ENCODE data around the gene MIOS. TPM values are rescaled to one million over a fixed set of nuclear protein-coding genes. Genes with fewer than 3 reads are reported as not detected.

Gene MIOS
- total and polyA plus RNA-seq, 4 donors = 7.4 to 35.6 (median 12.2) TPM

DNA sequence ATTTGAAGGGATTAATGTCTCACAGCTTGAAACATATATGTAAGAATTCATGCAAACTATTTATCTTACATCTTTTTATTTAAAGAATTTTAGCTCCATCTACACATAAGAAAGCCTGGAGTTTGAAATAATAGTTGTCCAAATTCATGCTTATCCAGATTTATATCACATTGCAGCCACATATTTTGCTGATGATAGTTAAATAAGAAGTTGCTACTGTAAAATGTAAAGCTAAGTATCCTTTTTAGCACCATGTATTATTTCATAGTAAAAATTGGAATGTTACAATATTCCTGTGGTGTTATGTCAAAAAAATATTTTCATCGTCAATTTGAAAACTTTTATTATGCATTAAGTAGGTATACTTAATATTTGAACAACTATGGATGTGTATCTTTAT is 46.5 kb downstream of the MIOS start:
- no peak for DNase-seq (ENCODE audit: low spot score)
- Histone ChIP-seq H3K9me3 (ENCODE audit: control insufficient read depth in 4 of 4, low read length in 3 of 4) (no peaks in the 10 kb centered on the region), H3K4me1 (ENCODE audit: control insufficient read depth in 4 of 4, insufficient read depth in 4 of 4, low read length in 3 of 4) (no peaks in the 10 kb centered on the region), H3K9ac (ENCODE audit: low read depth in 1 of 2, low read length in 2 of 2) (no peak overlapping the region), H3K36me3 (ENCODE audit: control insufficient read depth in 4 of 4, insufficient read depth in 3 of 4, low read depth in 1 of 4, low read length in 3 of 4) (peaks cover 0 to 4% (median 2%) of the 10 kb centered on the region in 4 donors), H3K4me3 (ENCODE audit: low read depth in 1 of 3, low read length in 3 of 3) (no peak overlapping the region), H3K27ac (ENCODE audit: low read depth in 1 of 2, low read length in 2 of 2) (no peak overlapping the region), H3K27me3 (ENCODE audit: control insufficient read depth in 4 of 4, insufficient read depth in 4 of 4, low read length in 3 of 4) (no peaks in the 10 kb centered on the region)
- WGBS = 98% methylated on average over 1 of the region's 1 CpG
- TF ChIP-seq RXRA (IDR thresholded peaks at IDR 0.05) = no peak
- no peak for TF ChIP-seq HNF4G (IDR thresholded peaks at IDR 0.05)
- TF ChIP-seq FOXA1 (IDR thresholded peaks at IDR 0.05) = no peak
- TF ChIP-seq, protein P1, sequence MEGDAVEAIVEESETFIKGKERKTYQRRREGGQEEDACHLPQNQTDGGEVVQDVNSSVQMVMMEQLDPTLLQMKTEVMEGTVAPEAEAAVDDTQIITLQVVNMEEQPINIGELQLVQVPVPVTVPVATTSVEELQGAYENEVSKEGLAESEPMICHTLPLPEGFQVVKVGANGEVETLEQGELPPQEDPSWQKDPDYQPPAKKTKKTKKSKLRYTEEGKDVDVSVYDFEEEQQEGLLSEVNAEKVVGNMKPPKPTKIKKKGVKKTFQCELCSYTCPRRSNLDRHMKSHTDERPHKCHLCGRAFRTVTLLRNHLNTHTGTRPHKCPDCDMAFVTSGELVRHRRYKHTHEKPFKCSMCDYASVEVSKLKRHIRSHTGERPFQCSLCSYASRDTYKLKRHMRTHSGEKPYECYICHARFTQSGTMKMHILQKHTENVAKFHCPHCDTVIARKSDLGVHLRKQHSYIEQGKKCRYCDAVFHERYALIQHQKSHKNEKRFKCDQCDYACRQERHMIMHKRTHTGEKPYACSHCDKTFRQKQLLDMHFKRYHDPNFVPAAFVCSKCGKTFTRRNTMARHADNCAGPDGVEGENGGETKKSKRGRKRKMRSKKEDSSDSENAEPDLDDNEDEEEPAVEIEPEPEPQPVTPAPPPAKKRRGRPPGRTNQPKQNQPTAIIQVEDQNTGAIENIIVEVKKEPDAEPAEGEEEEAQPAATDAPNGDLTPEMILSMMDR (IDR thresholded peaks at IDR 0.05; ENCODE audit: low read depth, low read length, missing input control) = no peak
- TF ChIP-seq JUND (IDR thresholded peaks at IDR 0.05) = no peak
- TF ChIP-seq, protein P2, sequence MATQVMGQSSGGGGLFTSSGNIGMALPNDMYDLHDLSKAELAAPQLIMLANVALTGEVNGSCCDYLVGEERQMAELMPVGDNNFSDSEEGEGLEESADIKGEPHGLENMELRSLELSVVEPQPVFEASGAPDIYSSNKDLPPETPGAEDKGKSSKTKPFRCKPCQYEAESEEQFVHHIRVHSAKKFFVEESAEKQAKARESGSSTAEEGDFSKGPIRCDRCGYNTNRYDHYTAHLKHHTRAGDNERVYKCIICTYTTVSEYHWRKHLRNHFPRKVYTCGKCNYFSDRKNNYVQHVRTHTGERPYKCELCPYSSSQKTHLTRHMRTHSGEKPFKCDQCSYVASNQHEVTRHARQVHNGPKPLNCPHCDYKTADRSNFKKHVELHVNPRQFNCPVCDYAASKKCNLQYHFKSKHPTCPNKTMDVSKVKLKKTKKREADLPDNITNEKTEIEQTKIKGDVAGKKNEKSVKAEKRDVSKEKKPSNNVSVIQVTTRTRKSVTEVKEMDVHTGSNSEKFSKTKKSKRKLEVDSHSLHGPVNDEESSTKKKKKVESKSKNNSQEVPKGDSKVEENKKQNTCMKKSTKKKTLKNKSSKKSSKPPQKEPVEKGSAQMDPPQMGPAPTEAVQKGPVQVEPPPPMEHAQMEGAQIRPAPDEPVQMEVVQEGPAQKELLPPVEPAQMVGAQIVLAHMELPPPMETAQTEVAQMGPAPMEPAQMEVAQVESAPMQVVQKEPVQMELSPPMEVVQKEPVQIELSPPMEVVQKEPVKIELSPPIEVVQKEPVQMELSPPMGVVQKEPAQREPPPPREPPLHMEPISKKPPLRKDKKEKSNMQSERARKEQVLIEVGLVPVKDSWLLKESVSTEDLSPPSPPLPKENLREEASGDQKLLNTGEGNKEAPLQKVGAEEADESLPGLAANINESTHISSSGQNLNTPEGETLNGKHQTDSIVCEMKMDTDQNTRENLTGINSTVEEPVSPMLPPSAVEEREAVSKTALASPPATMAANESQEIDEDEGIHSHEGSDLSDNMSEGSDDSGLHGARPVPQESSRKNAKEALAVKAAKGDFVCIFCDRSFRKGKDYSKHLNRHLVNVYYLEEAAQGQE (IDR thresholded peaks at IDR 0.05) = no peak

DNA sequence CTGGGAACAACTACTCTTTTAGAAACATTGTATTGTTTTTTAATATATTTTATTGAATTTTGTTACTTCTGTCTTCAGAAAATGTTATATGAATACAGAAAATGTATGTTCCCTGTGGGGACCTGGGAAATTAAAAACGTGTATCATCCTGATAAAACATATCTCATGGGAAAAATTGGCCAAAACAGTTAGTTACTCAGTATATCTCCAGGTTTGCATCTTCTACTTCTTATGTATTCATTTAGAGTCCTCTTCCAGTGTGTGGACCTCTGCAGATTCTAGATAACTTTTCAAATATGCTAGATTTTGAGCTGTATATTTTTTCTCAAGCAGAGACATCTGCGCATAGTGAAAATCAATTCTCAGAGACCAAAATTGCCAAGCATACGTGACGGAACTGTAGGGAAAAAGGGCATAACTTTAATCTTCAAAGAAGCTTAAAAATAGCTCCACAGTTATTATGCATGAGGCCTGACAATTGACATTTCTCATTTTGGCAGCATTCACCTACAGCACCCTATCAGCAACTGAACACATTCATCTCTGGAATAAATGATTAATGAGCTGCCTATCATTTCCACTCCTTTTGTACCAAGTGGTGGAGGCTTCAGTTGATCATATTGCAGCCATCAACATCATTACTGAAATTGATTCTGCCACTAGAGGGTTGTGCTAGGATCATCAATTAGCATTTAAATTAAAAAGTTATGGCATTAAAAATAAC is 47.5 kb downstream of the MIOS start:
- Histone ChIP-seq H3K27me3 (ENCODE audit: control insufficient read depth in 4 of 4, insufficient read depth in 4 of 4, low read length in 3 of 4) (no peaks in the 10 kb centered on the region), H3K4me1 (ENCODE audit: control insufficient read depth in 4 of 4, insufficient read depth in 4 of 4, low read length in 3 of 4) (no peaks in the 10 kb centered on the region), H3K9ac (ENCODE audit: low read depth in 1 of 2, low read length in 2 of 2) (no peak overlapping the region), H3K36me3 (ENCODE audit: control insufficient read depth in 4 of 4, insufficient read depth in 3 of 4, low read depth in 1 of 4, low read length in 3 of 4) (no peaks in the 10 kb centered on the region), H3K27ac (ENCODE audit: low read depth in 1 of 2, low read length in 2 of 2) (no peak overlapping the region), H3K4me3 (ENCODE audit: low read depth in 1 of 3, low read length in 3 of 3) (no peak overlapping the region), H3K9me3 (ENCODE audit: control insufficient read depth in 4 of 4, low read length in 3 of 4) (no peaks in the 10 kb centered on the region)
- DNase-seq (ENCODE audit: low spot score) = no peak
- WGBS = 86% methylated on average over 4 of the region's 4 CpGs
- TF ChIP-seq HNF4G (IDR thresholded peaks at IDR 0.05) (no peak), GABPA (IDR thresholded peaks at IDR 0.05 in 1 of 2, conservative IDR thresholded peaks at IDR 0.05 in 1 of 2) (no peak), NR2F2 (IDR thresholded peaks at IDR 0.05) (no peak), YY1 (IDR thresholded peaks at IDR 0.05) (no peak), EGR1 (IDR thresholded peaks at IDR 0.05; ENCODE audit: low read depth in 2 of 2) (no peak), SP1 (IDR thresholded peaks at IDR 0.05) (no peak), TAF1 (conservative IDR thresholded peaks at IDR 0.05) (no peak)
- TF ChIP-seq, protein P2 (IDR thresholded peaks at IDR 0.05) = no peak
- TF ChIP-seq, protein P3, sequence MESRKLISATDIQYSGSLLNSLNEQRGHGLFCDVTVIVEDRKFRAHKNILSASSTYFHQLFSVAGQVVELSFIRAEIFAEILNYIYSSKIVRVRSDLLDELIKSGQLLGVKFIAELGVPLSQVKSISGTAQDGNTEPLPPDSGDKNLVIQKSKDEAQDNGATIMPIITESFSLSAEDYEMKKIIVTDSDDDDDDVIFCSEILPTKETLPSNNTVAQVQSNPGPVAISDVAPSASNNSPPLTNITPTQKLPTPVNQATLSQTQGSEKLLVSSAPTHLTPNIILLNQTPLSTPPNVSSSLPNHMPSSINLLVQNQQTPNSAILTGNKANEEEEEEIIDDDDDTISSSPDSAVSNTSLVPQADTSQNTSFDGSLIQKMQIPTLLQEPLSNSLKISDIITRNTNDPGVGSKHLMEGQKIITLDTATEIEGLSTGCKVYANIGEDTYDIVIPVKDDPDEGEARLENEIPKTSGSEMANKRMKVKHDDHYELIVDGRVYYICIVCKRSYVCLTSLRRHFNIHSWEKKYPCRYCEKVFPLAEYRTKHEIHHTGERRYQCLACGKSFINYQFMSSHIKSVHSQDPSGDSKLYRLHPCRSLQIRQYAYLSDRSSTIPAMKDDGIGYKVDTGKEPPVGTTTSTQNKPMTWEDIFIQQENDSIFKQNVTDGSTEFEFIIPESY (IDR thresholded peaks at IDR 0.05) = no peak
